GM23248 (cell line): ENCODE results near the gene GSC2. TPM values are rescaled to one million over a fixed set of nuclear protein-coding genes. Genes with fewer than 3 reads are reported as not detected.

Source experiments
- DNase-seq: peaks from one replicate; pipeline ENCODE4 v3.0.0-alpha.2; 2015
- H2AFZ ChIP-seq: fragments of 200-600 bp; sonication (generic); 2 replicates; pipeline ENCODE4 v1.6.1; 2016; ENCODE audit warnings: antibody characterized with exemption
- H3F3A ChIP-seq: fragments of 200-600 bp; sonication (generic); 2 replicates; pipeline ENCODE4 v1.6.1; 2016; ENCODE audit warnings: mild to moderate bottlenecking, antibody characterized with exemption, mixed run types; ENCODE audit not compliant: insufficient read depth
- H3K27ac ChIP-seq: fragments of 200-600 bp; sonication (generic); 2 replicates; pipeline ENCODE4 v1.5.1; 2016; ENCODE audit warnings: mild to moderate bottlenecking
- H3K27me3 ChIP-seq: fragments of 200-600 bp; sonication (generic); replicated peaks from 2 replicates; pipeline ENCODE4 v1.6.1; 2016; ENCODE audit warnings: mild to moderate bottlenecking; ENCODE audit not compliant: insufficient read depth
- H3K36me3 ChIP-seq: fragments of 200-600 bp; sonication (generic); 2 replicates; pipeline ENCODE4 v1.6.1; 2016; ENCODE audit warnings: low read depth, mild to moderate bottlenecking
- H3K4me1 ChIP-seq: fragments of 200-600 bp; sonication (generic); 2 replicates; pipeline ENCODE4 v1.6.1; 2016; ENCODE audit warnings: mild to moderate bottlenecking; ENCODE audit not compliant: insufficient read depth
- H3K4me2 ChIP-seq: fragments of 200-600 bp; sonication (generic); one replicate; pipeline ENCODE4 v1.6.1; 2016; ENCODE audit warnings: mild to moderate bottlenecking; ENCODE audit not compliant: unreplicated experiment
- H3K4me3 ChIP-seq: fragments of 200-600 bp; sonication (generic); 2 replicates; pipeline ENCODE4 v1.5.1; 2016; ENCODE audit warnings: mild to moderate bottlenecking
- H3K79me2 ChIP-seq: fragments of 200-600 bp; sonication (generic); 2 replicates; pipeline ENCODE4 v1.6.1; 2016; ENCODE audit warnings: mild to moderate bottlenecking; ENCODE audit not compliant: insufficient read depth
- H3K9ac ChIP-seq: fragments of 200-600 bp; sonication (generic); 2 replicates; pipeline ENCODE4 v1.6.1; 2016; ENCODE audit warnings: mild to moderate bottlenecking
- H3K9me2 ChIP-seq: fragments of 200-600 bp; sonication (generic); 2 replicates; pipeline ENCODE4 v1.6.1; 2016; ENCODE audit warnings: mixed run types, mild to moderate bottlenecking, moderate library complexity; ENCODE audit not compliant: insufficient read depth
- H3K9me3 ChIP-seq: fragments of 200-600 bp; sonication (generic); one replicate; pipeline ENCODE4 v1.6.1; 2017; ENCODE audit warnings: low read depth
- H4K20me1 ChIP-seq: fragments of 200-600 bp; sonication (generic); 2 replicates; pipeline ENCODE4 v1.6.0; 2016; ENCODE audit not compliant: insufficient read depth
- EZH2 ChIP-seq: fragments of 200-600 bp; sonication (generic); IDR thresholded peaks from 2 replicates; pipeline ENCODE4 v1.6.1; 2018; ENCODE audit warnings: antibody characterized with exemption, mild to moderate bottlenecking; ENCODE audit not compliant: insufficient read depth, poor library complexity, severe bottlenecking
- EZH2phosphoT487 ChIP-seq: fragments of 200-600 bp; sonication (generic); IDR thresholded peaks from 2 replicates; pipeline ENCODE4 v1.6.1; 2018; ENCODE audit warnings: antibody characterized with exemption, moderate library complexity, mild to moderate bottlenecking, low read depth; ENCODE audit not compliant: insufficient read depth
- WGBS, 2 experiments: methylation state at CpG; one replicate each; pipeline ENCODE4 v1.1.6; 2015 to 2017; ENCODE audit warnings: low lambda C conversion rate in 2 of 2, low coverage in 1 of 2; ENCODE audit errors: missing lambda C conversion rate in 2 of 2; 5-methylcytosine and 5-hydroxymethylcytosine counted together
- in situ Hi-C: fragments of 300-500 bp; cut with MboI; formaldehyde crosslinking; loops from 2 replicates; pipeline ENCODE4 v1.15.0; 2020
- polyA plus RNA-seq: library from polyadenylated mRNA; unstranded; fragments of >200 nt; fragmentation: Nextera tagmentation; extraction: Ambion mirVana; gene quantifications from 2 replicates; pipeline ENCODE4 v1.2.1, GENCODE V29; 2016
- total RNA-seq: library from RNA; depleted of rRNA; stranded (reverse); fragments of >200 nt; shearing (Covaris generic); gene quantifications from 2 replicates; pipeline ENCODE4 v1.2.3, GENCODE V29; 2014

Gene GSC2
- total and polyA plus RNA-seq, 2 experiments from 2014 or later = not detected

DNA sequence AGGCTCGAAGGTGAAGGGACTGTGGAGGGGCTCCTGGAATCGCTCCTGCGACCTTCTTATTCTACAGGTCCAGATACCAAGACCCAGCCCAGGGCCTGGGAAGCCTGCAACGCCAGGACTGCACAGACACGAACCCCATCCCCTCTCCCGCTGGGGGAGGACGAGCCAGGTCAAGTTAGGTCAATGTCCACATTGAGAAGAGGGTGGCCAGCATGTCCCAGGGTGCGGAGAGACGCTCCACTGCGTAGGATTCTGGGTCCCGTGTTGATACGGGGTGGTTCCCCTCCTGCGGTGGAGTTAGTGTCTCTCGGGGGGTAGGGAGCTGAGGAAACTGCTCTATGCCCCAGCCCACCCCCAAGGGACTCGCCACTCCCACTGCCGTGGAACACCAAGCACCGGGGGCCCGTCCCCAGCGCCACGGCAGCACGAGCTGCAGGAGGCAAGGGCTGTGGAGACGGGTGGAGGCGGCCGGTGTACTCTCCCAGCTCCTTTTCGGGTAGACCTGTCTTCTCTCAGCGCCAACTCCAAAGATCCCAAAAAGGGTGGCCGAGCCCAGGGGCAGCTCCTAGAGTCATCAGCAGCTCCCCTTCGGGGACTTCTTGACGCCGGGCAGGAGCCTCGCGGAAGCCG, 1.6 kb downstream of the GSC2 start:
- no peaks in the 10 kb centered on the region for H3K9me3 ChIP-seq
- 21 to 29% methylated on average over 29 to 31 of the region's 33 CpGs for WGBS, 2 experiments

DNA sequence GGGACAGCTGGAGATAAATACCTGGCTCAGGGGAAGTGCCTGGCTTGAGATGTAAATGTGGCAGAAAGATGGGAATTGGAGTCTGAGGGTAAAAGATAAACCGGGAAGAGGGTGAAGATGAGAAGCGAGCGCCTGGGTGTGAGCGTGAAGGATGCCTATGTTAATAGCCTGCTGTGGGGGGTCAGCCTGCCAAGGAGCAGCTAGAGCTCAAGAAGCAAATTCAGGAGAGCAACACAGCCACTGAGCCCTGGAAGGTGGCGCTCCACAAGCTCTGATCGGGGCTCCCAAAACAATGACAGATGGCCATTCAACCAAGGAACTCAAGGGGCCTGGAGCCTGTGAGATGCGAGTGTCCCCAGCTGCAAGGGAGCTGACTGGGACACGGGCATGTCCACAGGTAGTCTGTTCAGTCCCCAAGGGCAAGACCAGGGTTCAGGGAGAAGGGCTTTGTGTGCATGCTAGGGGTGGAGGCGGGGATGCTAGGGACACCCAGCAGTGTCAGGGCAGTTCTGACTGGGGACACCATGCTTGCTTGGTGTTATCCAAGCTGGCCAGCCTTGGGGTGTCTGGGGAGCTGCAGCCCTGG, 2.8 kb downstream of the GSC2 start:
- H2AFZ ChIP-seq = no peak overlapping the region
- H3K79me2 ChIP-seq = peaks cover 22% of the 10 kb centered on the region
- no peaks in the 10 kb centered on the region for H3K36me3 ChIP-seq
- no peak overlapping the region for H3K27ac ChIP-seq
- H3K9ac ChIP-seq = no peak overlapping the region
- peaks cover 7% of the 10 kb centered on the region for H3K4me1 ChIP-seq
- TF ChIP-seq EZH2phosphoT487 (no peak), EZH2 (no peak)
- no peak overlapping the region for H3K4me2 ChIP-seq
- DNase-seq = no peak
- no peaks in the 10 kb centered on the region for H3K9me2 ChIP-seq
- WGBS, 2 experiments = 17% methylated on average over 9 of the region's 9 CpGs
- no peaks in the 10 kb centered on the region for H3K9me3 ChIP-seq
- no peaks in the 10 kb centered on the region for H4K20me1 ChIP-seq
- in situ Hi-C loops = no loop called here
- H3K4me3 ChIP-seq = no peak overlapping the region
- H3K27me3 ChIP-seq = peaks cover 36% of the 10 kb centered on the region
- no peaks in the 10 kb centered on the region for H3F3A ChIP-seq

More for the DNA sequence above, 1.6 kb downstream of the GSC2 start:
- DNase-seq = no peak
- Histone ChIP-seq H2AFZ (no peak overlapping the region), H3K9me2 (no peaks in the 10 kb centered on the region), H3K79me2 (peaks cover 9% of the 10 kb centered on the region), H3F3A (no peaks in the 10 kb centered on the region), H3K27me3 (peaks cover 43% of the 10 kb centered on the region), H3K9ac (no peak overlapping the region), H3K4me1 (peaks cover 3% of the 10 kb centered on the region), H3K36me3 (no peaks in the 10 kb centered on the region), H4K20me1 (no peaks in the 10 kb centered on the region), H3K4me2 (no peak overlapping the region), H3K27ac (no peak overlapping the region), H3K4me3 (no peak overlapping the region)
- in situ Hi-C loops = no loop called here
- TF ChIP-seq EZH2 = no peak
- TF ChIP-seq EZH2phosphoT487 = no peak

DNA sequence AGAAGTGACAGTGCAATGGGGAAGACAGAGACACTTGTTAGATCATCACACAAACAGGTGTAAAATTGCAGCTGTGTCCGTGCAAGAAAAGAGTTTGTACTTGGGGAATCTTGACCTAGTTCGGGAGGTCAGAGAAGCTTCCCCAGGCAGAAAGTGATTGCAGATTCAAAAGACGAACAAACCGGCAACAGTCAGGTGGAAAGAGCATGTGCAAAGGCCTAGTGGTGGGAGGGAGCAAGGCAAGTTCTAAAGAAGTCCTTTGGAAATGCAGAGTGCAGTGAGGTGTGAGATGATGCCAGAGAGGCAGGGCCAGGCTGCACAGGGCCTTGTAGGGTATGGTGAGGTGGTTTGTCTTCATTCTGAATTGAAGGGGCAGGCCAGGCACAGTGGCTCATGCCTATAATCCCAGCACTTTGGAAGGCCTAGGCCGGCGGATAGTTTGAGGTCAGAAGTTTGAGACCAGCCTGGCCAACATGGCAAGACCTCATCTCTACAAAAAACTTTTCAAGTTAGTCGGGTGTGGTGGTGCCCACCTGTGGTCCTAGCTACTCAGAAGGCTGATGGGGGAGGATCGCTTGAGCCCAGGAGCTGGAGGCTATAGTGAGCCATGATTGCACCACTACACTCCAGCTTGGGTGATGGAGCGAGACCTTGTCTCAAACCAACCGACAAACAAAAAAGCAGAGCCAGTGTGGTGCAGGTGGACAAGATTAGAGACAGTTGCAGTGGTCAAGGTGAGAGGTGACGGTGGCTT, 3.7 kb downstream of the GSC2 start:
- H3K4me1 ChIP-seq = peaks cover 7% of the 10 kb centered on the region
- H2AFZ ChIP-seq = no peak overlapping the region
- no peak for DNase-seq
- no peaks in the 10 kb centered on the region for H3F3A ChIP-seq
- H3K4me3 ChIP-seq = no peak overlapping the region
- no peak overlapping the region for H3K27ac ChIP-seq
- H3K9ac ChIP-seq = no peak overlapping the region
- no peak for TF ChIP-seq EZH2
- TF ChIP-seq EZH2phosphoT487 = no peak
- in situ Hi-C loops = no loop called here
- H3K27me3 ChIP-seq = peaks cover 27% of the 10 kb centered on the region
- 61 to 66% methylated on average over 11 of the region's 11 CpGs for WGBS, 2 experiments
- H3K9me3 ChIP-seq = no peaks in the 10 kb centered on the region
- no peaks in the 10 kb centered on the region; the same call in 1 of the 2 replicates for H3K36me3 ChIP-seq
- no peak overlapping the region for H3K4me2 ChIP-seq
- H4K20me1 ChIP-seq = no peaks in the 10 kb centered on the region
- peaks cover 27% of the 10 kb centered on the region for H3K79me2 ChIP-seq
- H3K9me2 ChIP-seq = no peaks in the 10 kb centered on the region

DNA sequence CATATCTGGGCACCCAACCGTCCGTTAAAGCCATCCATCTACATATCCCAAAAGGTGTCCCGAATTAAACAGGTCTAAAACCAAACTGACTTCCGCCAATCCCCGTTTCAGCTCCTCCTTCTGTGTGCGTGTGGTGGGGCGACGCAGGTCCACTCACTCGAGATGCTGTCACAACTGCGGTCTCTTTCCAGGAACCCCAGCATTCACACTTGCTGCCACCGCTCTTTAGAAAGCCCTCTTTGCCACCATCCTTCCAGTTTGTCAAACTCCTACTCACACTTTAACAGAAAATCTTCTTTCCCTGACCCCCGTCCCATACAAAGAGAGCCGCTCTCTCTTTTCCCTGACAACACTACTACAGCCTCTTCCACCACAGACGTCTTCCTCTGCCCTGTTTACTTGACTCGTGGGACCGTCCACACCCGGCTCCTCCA, 6.1 kb downstream of the GSC2 start:
- Histone ChIP-seq H4K20me1 (no peaks in the 10 kb centered on the region), H3K9me2 (no peaks in the 10 kb centered on the region), H3K27me3 (peaks cover 11% of the 10 kb centered on the region), H3K27ac (peak overlapping the region; percentile 72), H3F3A (no peaks in the 10 kb centered on the region), H3K4me1 (peaks cover 7% of the 10 kb centered on the region), H3K79me2 (peaks cover 27% of the 10 kb centered on the region), H2AFZ (peak overlapping the region; percentile 91), H3K9me3 (no peaks in the 10 kb centered on the region), H3K4me3 (peak overlapping the region; percentile 99), H3K4me2 (peak overlapping the region; percentile 92), H3K36me3 (no peaks in the 10 kb centered on the region; the same call in 1 of the 2 replicates), H3K9ac (peak overlapping the region; percentile 94)
- WGBS, 2 experiments = 6% methylated on average over 17 of the region's 17 CpGs
- peak; percentile 71 for DNase-seq
- in situ Hi-C loops = no loop called here
- TF ChIP-seq EZH2 = no peak
- no peak for TF ChIP-seq EZH2phosphoT487
